ENCODE results near the gene TBX18. TPM values are rescaled to one million over a fixed set of nuclear protein-coding genes. Genes with fewer than 3 reads are reported as not detected.

TBX18 gene
- total RNA-seq, 1 experiment from 2014 or later, result 0.42 TPM

DNA sequence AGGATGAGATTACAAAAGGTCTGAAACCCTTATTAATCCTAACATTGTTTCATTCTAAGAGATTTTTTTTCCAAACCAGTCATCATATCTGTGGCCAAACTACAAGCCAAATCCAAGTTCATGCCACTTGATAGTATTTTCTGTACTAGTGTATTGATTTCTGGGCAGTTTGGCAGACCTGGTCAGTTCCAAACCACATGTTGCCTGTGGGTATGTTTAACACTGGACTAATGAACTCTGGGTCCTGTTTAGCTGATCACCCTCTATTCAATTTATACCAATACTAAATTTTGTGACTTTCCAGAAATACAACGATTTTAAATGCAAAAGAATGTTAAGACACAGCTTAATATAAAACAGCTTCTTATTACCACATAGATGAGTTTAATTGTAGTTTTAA lies 24.0 kb downstream of the TBX18 start:
- H3K9me3 Mint-ChIP-seq (ENCODE audit: unreplicated experiment), result no peaks in the 10 kb centered on the region
- no peaks in the 10 kb centered on the region for H3K27me3 Mint-ChIP-seq (ENCODE audit: insufficient read depth, unreplicated experiment)
- peaks cover 22% of the 10 kb centered on the region for H3K4me1 Mint-ChIP-seq (ENCODE audit: insufficient read depth, unreplicated experiment)
- H3K4me3 Mint-ChIP-seq (ENCODE audit: unreplicated experiment), result no peak overlapping the region
- peak overlapping the region; percentile 62 for H3K27ac Mint-ChIP-seq (ENCODE audit: low read depth, unreplicated experiment)
- DNase-seq (ENCODE audit: unreplicated experiment), result no peak
- H3K36me3 Mint-ChIP-seq (ENCODE audit: insufficient read depth, unreplicated experiment), result no peaks in the 10 kb centered on the region
- no peak for TF ChIP-seq CTCF (IDR thresholded peaks at IDR 0.05; ENCODE audit: unreplicated experiment)
- CTCF ChIA-PET, result interaction anchor here (1.2 kb wide), 1 partner anchor 583 kb away, joined by 7 read pairs; no protein-coding TSS in a partner anchor
- no TSS peak for BruUV-seq (replicated peaks)
- intact Hi-C loops (cut with micrococcal nuclease), result no loop called here
- POLR2A ChIA-PET, result interaction anchor here (0.8 to 1.1 kb wide), 3 partner anchors 12 to 158 kb away, joined by 3 read pairs; no protein-coding TSS in a partner anchor

GRCh38 chr6:84739866-84740208 lies 24.6 kb downstream of the TBX18 start:
- Mint-ChIP-seq H3K27ac (ENCODE audit: low read depth, unreplicated experiment) (peak overlapping the region; percentile 62), H3K36me3 (ENCODE audit: insufficient read depth, unreplicated experiment) (no peaks in the 10 kb centered on the region), H3K9me3 (ENCODE audit: unreplicated experiment) (no peaks in the 10 kb centered on the region), H3K4me3 (ENCODE audit: unreplicated experiment) (no peak overlapping the region), H3K27me3 (ENCODE audit: insufficient read depth, unreplicated experiment) (no peaks in the 10 kb centered on the region), H3K4me1 (ENCODE audit: insufficient read depth, unreplicated experiment) (peaks cover 21% of the 10 kb centered on the region)
- no TSS peak for BruUV-seq (replicated peaks)
- POLR2A ChIA-PET, result interaction anchor here (0.8 to 1.6 kb wide), 4 partner anchors 11 to 159 kb away, joined by 3 to 4 read pairs (median 3); no protein-coding TSS in a partner anchor
- intact Hi-C loops (cut with micrococcal nuclease), result no loop called here
- peak; percentile 75 for DNase-seq (ENCODE audit: unreplicated experiment)
- no peak for TF ChIP-seq CTCF (IDR thresholded peaks at IDR 0.05; ENCODE audit: unreplicated experiment)
- CTCF ChIA-PET, result interaction anchor here (0.6 to 1.2 kb wide), 4 partner anchors 30 to 312 kb away, joined by 3 read pairs; no protein-coding TSS in a partner anchor

DNA sequence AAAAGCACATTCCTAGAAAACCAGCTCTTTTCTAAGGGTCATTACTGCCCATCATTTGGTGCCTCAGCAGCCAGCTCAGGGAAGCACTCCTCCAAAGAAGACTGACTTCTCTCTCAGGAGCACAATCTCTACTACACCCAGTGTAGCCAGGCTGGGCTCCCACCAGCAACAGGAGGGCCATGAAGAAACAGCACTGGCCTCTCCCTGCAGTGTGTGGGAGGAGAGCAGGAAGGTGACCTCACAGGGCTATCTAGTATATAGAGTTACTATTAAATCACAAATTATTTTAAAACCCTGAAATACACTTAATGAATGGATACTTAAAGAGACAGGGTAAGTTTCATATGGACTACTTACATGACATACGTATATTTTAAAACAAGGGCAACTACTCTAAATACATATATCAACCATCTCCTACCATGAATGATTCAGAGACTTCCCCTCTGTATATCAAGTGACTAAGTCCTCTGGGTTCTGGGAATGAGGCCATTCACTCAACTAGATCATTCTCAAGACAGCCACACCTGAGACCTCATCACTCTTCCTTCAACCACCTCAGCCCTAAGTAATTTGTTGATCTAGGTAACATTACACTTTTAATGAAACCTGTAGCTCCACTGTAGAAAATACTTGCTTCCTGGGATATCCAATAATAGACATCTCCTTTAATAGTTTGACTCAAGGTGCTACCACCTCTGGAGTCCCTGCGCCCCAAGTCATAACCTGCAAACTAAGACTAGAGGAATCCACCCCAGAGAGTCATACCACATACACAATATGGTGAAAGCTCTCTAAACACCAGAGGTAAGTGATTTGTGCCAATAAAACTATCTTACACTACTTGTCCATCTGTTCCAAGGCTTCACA lies 25.2 kb downstream of the TBX18 start:
- ChIA-PET CTCF (interaction anchor here (0.6 to 1.2 kb wide), 5 partner anchors 13 to 311 kb away, joined by 3 read pairs; no protein-coding TSS in a partner anchor), POLR2A (interaction anchor here (0.8 to 1.6 kb wide), 4 partner anchors 11 to 159 kb away, joined by 3 to 4 read pairs (median 3); no protein-coding TSS in a partner anchor)
- H3K4me1 Mint-ChIP-seq (ENCODE audit: insufficient read depth, unreplicated experiment), result peaks cover 17% of the 10 kb centered on the region
- no peak overlapping the region for H3K4me3 Mint-ChIP-seq (ENCODE audit: unreplicated experiment)
- BruUV-seq (replicated peaks), result TSS peak; percentile 90
- no peak for TF ChIP-seq CTCF (IDR thresholded peaks at IDR 0.05; ENCODE audit: unreplicated experiment)
- peak overlapping the region; percentile 62 for H3K27ac Mint-ChIP-seq (ENCODE audit: low read depth, unreplicated experiment)
- H3K27me3 Mint-ChIP-seq (ENCODE audit: insufficient read depth, unreplicated experiment), result no peaks in the 10 kb centered on the region
- intact Hi-C loops (cut with micrococcal nuclease), result no loop called here
- no peaks in the 10 kb centered on the region for H3K36me3 Mint-ChIP-seq (ENCODE audit: insufficient read depth, unreplicated experiment)
- H3K9me3 Mint-ChIP-seq (ENCODE audit: unreplicated experiment), result no peaks in the 10 kb centered on the region
- DNase-seq (ENCODE audit: unreplicated experiment), result peak; percentile 48

DNA sequence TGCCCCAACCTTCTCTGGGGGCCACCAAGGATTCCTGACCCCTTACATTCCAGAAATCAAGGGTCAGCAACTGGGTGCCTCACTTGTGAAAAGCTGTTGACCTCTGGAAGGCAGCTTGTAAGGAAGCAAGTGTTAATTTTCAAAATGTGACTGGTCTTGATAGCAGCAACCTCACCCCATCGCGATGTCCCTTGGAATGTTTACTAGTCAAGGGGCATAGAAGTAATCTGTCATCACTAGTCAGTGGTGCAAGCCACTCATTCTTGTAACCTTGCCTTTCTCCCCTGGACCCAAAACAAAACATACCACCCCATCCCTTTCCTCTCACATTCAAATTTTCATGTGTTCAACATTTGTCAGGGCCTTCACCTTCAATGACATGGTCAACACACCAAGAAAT lies 30.5 kb downstream of the TBX18 start:
- H3K36me3 Mint-ChIP-seq (ENCODE audit: insufficient read depth, unreplicated experiment), result no peaks in the 10 kb centered on the region

More for the DNA sequence above, 30.5 kb downstream of the TBX18 start:
- no peak overlapping the region for H3K27ac Mint-ChIP-seq (ENCODE audit: low read depth, unreplicated experiment)
- CTCF ChIA-PET, result interaction anchor here (0.6 kb wide), 1 partner anchor 599 kb away, joined by 3 read pairs; no protein-coding TSS in a partner anchor
- peaks cover 14% of the 10 kb centered on the region for H3K4me1 Mint-ChIP-seq (ENCODE audit: insufficient read depth, unreplicated experiment)
- intact Hi-C loops (cut with micrococcal nuclease), result no loop called here
- TF ChIP-seq CTCF (IDR thresholded peaks at IDR 0.05; ENCODE audit: unreplicated experiment), result no peak
- H3K27me3 Mint-ChIP-seq (ENCODE audit: insufficient read depth, unreplicated experiment), result no peaks in the 10 kb centered on the region
- H3K4me3 Mint-ChIP-seq (ENCODE audit: unreplicated experiment), result no peak overlapping the region
- POLR2A ChIA-PET, result interaction anchor here (0.6 kb wide), 1 partner anchor 18 kb away, joined by 3 read pairs; no protein-coding TSS in a partner anchor
- no peaks in the 10 kb centered on the region for H3K9me3 Mint-ChIP-seq (ENCODE audit: unreplicated experiment)
- no peak for DNase-seq (ENCODE audit: unreplicated experiment)
- BruUV-seq (replicated peaks), result no TSS peak

Measured in MCF 10A (cell line).